ENCODE results near the gene MAP2. TPM values are rescaled to one million over a fixed set of nuclear protein-coding genes. Genes with fewer than 3 reads are reported as not detected.

Gene MAP2
- total and polyA plus RNA-seq, 2 donors (not counting 1 experiment from before 2014, with no cell fraction given): 51.0 to 60.1 TPM

DNA sequence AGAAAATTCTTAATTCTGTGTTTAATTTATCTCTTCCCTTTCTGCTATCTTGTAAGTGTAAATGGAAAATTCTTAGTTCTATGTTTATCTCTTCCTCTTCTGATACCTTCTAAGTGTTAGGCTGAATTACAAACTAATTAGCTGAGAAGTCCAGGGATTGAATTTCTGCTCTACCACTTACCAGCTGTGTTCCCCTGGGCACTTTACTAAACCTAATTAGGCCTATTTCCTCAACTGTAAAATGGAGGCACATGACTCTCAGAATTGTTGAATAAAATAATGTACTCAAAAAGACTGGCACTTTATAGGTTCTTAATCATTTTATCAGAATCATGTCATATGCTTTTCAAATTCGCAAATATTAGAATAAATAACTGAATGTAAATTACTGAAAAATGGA, 146.3 kb downstream of the MAP2 start:
- H3K4me2 ChIP-seq (ENCODE audit: extremely low read depth, insufficient read depth, low read length): no peak overlapping the region

DNA sequence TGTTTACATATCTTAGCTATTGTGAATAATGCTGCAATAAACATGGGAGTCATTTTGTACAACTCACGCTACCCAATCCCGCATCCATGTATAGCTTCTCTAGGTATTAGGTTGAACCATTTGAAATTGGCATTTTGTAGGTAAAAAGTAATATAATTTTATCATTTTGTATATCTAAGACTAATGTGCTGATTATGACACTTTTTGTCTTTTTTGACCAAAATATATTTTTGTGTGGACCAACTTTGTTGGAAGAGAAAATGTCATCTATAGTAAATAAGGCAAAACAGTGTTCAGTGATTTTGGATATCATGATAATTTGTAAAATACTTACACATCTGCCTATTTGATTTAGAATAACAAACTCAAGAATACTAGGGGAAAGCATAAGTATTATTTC, 150.7 kb downstream of the MAP2 start:
- Histone ChIP-seq H3K9me3 (ENCODE audit: control insufficient read depth, insufficient read depth, low read depth, low read length) (no peaks in the 10 kb centered on the region), H3K27me3 (ENCODE audit: control insufficient read depth, insufficient read depth, low read length) (no peaks in the 10 kb centered on the region), H3K4me3 (replicated peaks in 1 of 4; ENCODE audit: control extremely low read depth in 1 of 4, insufficient read depth in 1 of 4, low read depth in 3 of 4, low read length in 4 of 4) (no peak overlapping the region), H2AFZ (ENCODE audit: low read length) (no peak overlapping the region), H3K4me2 (ENCODE audit: extremely low read depth, insufficient read depth, low read length) (no peak overlapping the region), H3K9ac (ENCODE audit: insufficient read depth, low read length) (no peak overlapping the region), H3K79me2 (ENCODE audit: control insufficient read depth, insufficient read depth, low read length) (no peaks in the 10 kb centered on the region), H3K27ac (ENCODE audit: insufficient read depth, low read length) (no peak overlapping the region), H4K20me1 (ENCODE audit: control insufficient read depth, extremely low read depth, insufficient read depth, low read length) (no peaks in the 10 kb centered on the region), H3K4me1 (ENCODE audit: control insufficient read depth, extremely low read depth, insufficient read depth, low read length) (no peaks in the 10 kb centered on the region), H3K36me3 (ENCODE audit: control insufficient read depth, insufficient read depth, low read length) (no peaks in the 10 kb centered on the region)
- TF ChIP-seq EZH2 (IDR thresholded peaks at IDR 0.05; ENCODE audit: low read length, missing control alignments): no peak
- no peak for DNase-seq (ENCODE audit: low read depth in 2 of 2)

More for the DNA sequence above, 146.3 kb downstream of the MAP2 start:
- Histone ChIP-seq H4K20me1 (ENCODE audit: control insufficient read depth, extremely low read depth, insufficient read depth, low read length) (no peaks in the 10 kb centered on the region), H3K4me1 (ENCODE audit: control insufficient read depth, extremely low read depth, insufficient read depth, low read length) (no peaks in the 10 kb centered on the region), H3K27me3 (ENCODE audit: control insufficient read depth, insufficient read depth, low read length) (no peaks in the 10 kb centered on the region), H3K9me3 (ENCODE audit: control insufficient read depth, insufficient read depth, low read depth, low read length) (no peaks in the 10 kb centered on the region), H3K36me3 (ENCODE audit: control insufficient read depth, insufficient read depth, low read length) (no peaks in the 10 kb centered on the region), H3K27ac (ENCODE audit: insufficient read depth, low read length) (no peak overlapping the region), H2AFZ (ENCODE audit: low read length) (no peak overlapping the region), H3K79me2 (ENCODE audit: control insufficient read depth, insufficient read depth, low read length) (no peaks in the 10 kb centered on the region), H3K9ac (ENCODE audit: insufficient read depth, low read length) (no peak overlapping the region), H3K4me3 (replicated peaks in 1 of 4; ENCODE audit: control extremely low read depth in 1 of 4, insufficient read depth in 1 of 4, low read depth in 3 of 4, low read length in 4 of 4) (no peak overlapping the region)
- TF ChIP-seq EZH2 (IDR thresholded peaks at IDR 0.05; ENCODE audit: low read length, missing control alignments): no peak
- TF ChIP-seq, protein P1, sequence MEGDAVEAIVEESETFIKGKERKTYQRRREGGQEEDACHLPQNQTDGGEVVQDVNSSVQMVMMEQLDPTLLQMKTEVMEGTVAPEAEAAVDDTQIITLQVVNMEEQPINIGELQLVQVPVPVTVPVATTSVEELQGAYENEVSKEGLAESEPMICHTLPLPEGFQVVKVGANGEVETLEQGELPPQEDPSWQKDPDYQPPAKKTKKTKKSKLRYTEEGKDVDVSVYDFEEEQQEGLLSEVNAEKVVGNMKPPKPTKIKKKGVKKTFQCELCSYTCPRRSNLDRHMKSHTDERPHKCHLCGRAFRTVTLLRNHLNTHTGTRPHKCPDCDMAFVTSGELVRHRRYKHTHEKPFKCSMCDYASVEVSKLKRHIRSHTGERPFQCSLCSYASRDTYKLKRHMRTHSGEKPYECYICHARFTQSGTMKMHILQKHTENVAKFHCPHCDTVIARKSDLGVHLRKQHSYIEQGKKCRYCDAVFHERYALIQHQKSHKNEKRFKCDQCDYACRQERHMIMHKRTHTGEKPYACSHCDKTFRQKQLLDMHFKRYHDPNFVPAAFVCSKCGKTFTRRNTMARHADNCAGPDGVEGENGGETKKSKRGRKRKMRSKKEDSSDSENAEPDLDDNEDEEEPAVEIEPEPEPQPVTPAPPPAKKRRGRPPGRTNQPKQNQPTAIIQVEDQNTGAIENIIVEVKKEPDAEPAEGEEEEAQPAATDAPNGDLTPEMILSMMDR (conservative IDR thresholded peaks at IDR 0.05 in 1 of 2, IDR thresholded peaks at IDR 0.05 in 1 of 2; ENCODE audit: low read depth in 1 of 2, low read length in 2 of 2): no peak
- no peak for DNase-seq (ENCODE audit: low read depth in 2 of 2)

DNA sequence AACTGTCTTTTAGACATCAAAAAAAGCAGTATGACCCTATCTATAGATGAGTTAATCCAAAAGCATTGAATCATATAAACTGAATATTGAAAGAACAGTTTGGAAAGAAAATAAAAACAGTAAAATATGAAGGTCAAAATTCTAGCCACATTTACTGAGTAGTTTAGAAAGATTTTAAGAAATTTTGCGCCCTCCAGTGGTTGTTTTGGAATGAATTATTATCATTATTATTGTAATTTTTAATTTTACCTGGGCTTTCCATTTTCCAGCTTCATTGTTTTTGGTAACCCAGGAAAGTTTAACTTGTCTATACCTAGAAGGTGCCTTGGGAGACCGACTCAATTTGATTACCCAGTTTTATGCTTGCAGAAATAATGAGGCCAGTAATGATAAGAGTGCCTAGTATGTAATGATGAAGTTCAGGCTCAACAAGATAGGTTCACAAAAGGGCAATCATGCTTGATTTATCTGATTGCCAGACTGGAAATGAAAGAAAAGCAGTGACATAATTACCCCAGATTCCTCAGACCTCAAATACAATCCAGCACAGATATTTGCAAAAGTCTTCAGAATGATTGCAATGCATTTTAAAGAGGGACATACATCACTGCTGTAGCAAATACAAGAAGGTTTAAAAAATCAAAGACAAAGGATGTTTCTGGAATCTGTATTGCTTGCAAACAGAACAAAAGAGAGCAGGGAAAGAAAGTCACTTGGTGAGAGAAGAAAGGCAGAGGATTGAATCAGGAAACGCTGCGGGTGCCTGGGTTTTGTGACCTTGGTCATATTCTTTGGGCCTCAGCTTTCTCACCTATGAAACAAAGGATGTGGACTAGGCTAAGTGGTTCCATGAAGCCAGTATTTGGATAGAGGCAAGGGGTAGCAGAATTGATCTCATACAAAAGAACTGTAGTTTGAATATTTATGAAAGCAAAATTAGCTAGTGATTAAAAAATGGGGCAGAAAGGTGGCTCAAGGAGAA, 153.8 kb downstream of the MAP2 start:
- Histone ChIP-seq H3K4me2 (ENCODE audit: extremely low read depth, insufficient read depth, low read length) (no peak overlapping the region), H2AFZ (ENCODE audit: low read length) (no peak overlapping the region), H3K27ac (ENCODE audit: insufficient read depth, low read length) (no peak overlapping the region), H3K79me2 (ENCODE audit: control insufficient read depth, insufficient read depth, low read length) (no peaks in the 10 kb centered on the region), H3K9ac (ENCODE audit: insufficient read depth, low read length) (no peak overlapping the region), H3K9me3 (ENCODE audit: control insufficient read depth, insufficient read depth, low read depth, low read length) (no peaks in the 10 kb centered on the region), H3K36me3 (ENCODE audit: control insufficient read depth, insufficient read depth, low read length) (no peaks in the 10 kb centered on the region), H3K4me3 (replicated peaks in 1 of 4; ENCODE audit: control extremely low read depth in 1 of 4, insufficient read depth in 1 of 4, low read depth in 3 of 4, low read length in 4 of 4) (no peak overlapping the region), H3K4me1 (ENCODE audit: control insufficient read depth, extremely low read depth, insufficient read depth, low read length) (no peaks in the 10 kb centered on the region), H3K27me3 (ENCODE audit: control insufficient read depth, insufficient read depth, low read length) (no peaks in the 10 kb centered on the region), H4K20me1 (ENCODE audit: control insufficient read depth, extremely low read depth, insufficient read depth, low read length) (no peaks in the 10 kb centered on the region)
- peak; percentile 3 to 43 for DNase-seq (ENCODE audit: low read depth in 2 of 2)
- TF ChIP-seq EZH2 (IDR thresholded peaks at IDR 0.05; ENCODE audit: low read length, missing control alignments): no peak
- TF ChIP-seq, protein P1 (conservative IDR thresholded peaks at IDR 0.05 in 1 of 2, IDR thresholded peaks at IDR 0.05 in 1 of 2; ENCODE audit: low read depth in 1 of 2, low read length in 2 of 2): peak; percentile 28 to 30
